HK-2 (cell line): ENCODE measurements around the gene KREMEN2.

Source experiments
- DNase-seq: peaks from one replicate; pipeline ENCODE4 v3.0.0-alpha.2; 2018; ENCODE audit not compliant: unreplicated experiment

The KREMEN2 gene

DNA sequence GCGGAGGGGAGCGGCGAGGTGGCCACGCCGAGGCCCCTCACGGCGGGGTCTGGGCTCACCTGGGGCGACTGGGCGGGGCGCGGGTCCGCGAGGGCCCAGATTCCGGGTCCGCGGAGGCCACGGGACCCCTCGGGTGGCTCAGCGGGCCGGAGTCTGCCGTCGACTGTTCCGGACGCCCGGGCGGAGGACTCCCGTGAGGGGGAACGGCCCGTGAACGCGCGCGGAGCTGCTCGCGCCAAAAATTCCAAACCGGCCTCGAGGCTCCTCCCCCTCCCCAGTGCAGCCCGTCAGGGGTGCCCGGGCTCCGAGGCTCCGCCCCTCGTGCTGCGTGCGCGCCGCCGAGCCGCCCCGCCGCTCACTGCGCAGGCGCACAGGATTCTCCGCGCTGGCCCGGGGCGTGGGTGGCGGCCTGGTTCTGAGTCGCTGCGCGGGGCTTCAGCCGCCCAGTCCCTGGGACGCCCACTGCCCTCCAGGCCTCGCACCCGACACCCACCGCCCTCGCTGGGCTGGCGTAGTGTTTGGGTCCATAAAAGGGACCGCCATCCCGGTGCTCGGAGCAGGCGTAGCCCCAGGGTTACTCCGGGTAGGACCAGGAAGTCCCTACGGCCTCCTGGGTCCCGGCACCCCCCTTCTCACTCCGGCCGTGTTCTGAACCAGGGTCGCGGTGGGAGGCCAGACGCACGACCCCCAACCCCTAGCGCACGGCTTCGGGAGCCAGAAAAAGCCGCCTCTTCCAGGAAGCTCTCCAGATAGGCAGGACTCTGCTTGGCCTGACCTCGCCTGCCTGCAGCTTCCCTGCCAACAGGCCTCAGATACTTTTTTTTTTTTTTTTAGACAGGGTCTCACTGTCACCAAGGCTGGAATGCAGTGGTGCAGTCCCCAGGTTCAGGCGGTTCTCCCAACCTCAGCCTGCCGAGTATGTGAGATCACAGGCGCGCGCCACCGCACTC lies 16.4 kb downstream of the KREMEN2 start, which contains the start of gene PKMYT1:
TSS of gene PKMYT1 (minus strand) at position 220 of the 950 bp plus-strand sequence. CDS start 789 bp downstream, outside the sequence.
- peak; percentile 86 for DNase-seq

DNA sequence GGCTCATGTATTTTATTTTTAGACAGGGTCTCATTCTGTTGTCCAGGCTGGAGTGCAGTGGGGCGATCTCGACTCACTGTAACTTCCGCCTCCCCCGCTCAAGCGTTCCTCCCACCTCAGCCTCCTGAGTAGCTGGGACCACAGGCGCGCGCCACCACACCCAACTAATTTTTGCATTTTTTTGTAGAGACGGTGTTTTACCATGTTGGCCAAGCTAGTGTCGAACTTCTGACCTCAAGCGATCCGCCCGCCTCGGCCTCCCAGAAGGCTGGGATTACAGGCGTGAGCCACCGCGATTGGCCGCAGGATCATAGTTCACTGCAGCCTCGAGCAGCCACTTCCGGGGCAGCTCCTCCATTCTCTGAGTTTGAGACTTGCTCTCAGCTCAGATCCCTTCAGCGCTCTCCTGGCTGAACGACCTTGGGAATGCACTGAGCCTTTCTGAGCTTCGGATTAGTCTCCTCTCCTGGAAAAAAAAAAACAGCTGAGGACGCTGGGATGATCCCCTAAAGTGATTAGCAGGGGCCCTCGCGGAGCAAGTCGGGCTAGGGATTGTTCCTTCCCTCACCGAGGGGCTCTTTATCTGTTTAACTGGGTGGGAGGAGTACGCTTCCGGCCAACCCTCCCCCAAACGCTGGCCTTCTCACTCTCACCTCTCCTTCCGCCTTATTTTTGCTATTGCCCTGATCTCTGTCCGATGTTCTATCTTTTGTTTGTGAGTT lies 17.3 kb downstream of the KREMEN2 start:
- no peak for DNase-seq

DNA sequence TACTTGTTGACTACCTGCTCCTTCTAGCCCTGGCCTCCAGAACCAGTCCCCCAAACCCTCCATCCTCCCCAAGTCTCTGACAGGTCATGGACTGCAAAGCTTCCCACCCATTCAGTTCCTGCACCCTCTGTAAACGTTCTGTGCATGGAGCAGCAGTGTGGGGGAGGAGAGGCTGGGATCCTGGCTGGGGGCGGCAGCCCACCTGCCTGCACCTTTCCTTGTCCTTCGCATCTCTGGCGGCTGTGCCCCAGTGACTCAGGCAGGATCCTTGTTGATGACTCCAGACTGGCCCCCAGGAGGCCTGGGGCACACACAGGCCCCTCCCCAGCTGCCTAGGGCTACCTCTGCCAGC lies 17.8 kb downstream of the KREMEN2 start:
- DNase-seq = no peak

GRCh38 chr16:2982402-2982801 lies 18.3 kb downstream of the KREMEN2 start:
- DNase-seq = no peak

DNA sequence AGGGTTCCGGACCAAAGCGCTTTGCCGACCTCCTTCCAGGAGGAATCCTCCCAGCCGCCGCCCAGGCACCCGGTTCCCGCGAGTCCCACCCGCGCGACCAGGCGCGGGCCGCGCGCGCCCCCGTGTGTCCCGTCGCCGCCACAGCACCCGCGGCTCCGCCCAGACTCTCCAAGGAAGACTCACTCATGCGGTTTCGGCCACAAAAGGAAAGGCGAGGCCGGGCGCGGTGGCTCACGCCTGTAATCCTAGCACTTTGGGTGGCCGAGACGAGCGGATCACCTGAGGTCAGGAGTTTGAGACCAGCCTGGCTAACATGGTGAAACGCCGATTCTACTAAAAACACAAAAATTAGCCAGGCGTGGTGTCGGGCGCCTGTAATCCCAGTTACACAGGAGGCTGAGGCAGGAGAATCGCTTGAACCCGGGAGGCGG lies 19.6 kb downstream of the KREMEN2 start:
- DNase-seq = peak; percentile 88

- DNase-seq = no peak
Measured at GRCh38 chr16:2985462-2985861, 21.4 kb downstream of the KREMEN2 start.

DNA sequence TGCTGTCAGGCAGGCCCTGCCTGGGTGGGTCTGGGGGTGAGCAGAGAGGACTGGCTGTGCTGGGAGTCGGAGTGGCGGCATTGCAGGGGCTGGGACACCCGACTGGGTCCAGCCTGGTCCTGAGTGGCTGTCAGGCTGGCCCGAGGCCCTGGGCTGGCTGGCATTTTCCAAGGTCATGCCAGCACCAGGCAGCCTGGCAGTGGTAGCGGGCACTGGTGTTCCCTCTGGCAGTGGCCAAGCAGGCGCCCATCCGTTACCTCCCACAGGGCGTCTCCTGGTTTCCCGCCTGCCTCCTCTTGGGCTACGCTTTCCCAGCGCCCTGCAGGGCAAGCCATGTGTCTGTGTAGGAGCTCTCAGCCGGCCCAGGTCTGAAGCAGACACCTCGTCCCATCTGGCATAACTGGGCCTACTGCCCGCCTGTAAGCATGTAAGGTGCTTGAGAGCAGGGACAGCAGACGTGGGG lies 21.8 kb downstream of the KREMEN2 start:
- no peak for DNase-seq

DNA sequence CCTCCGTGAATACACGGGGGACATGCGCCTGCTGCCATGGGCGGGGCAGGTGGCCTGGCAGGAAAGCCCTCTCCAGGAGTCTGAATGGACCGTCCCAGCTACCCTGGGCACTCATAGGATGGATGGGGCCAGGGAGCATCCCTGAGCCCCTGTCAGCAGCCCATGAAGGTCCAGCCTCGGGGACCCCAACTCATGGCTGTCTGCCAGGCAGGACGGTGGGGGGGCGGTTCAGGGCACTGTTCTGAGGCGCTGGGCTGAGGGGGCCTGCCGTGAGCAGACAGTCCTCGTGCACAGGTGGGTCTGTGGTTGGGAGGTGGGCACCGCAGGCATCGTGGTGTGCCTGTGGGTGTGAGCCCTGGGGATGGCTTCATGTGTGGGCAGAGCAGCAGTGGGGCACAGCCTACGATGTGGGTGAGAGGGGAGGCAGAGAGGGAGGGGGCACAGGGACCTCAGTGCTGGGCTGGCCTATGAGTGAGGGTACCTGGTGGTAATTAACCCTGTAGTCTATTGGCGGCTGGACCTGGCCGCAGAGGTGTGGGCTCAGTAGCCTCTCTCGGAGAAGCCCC lies 22.6 kb downstream of the KREMEN2 start:
- no peak for DNase-seq

DNA sequence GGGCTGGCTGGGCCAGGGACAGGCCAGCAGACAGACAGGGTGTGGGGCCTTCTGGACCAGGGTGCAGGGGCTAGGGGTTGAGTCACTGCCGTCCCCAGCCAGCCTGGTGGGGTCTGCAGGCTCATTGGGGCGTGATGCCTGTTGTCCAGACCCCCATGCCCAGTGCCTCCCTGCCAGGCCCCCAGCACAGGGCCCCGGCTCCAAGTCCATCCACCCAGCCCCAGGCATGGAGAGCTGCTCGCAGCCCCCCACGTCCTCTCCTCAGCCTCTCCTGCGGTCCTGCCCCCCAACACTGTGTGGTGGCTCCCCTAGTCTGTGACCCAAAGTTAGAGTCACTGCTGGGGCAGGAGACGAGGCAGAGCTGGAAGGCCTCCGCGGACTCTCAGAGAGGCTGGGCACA lies 23.2 kb downstream of the KREMEN2 start:
- DNase-seq = no peak

DNA sequence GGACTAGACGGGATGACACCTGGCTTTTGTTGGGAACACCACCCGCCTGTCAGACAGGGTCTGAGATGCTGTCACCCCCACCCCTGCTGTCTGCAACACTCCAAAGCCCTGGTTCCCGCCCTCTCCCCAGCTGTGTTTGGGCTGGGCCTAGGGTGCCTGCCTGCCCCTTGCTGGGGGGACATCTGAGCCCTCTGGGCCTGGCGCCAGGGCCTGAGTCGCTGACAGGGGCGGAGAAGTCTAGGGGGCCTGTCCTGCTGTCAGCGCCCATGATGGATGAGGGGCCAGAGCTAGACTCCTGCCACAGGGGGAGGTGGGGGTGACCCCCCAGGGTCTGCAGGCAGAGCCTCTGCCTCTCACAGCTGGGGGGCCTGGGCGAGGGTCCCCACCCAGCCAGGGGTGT lies 23.8 kb downstream of the KREMEN2 start:
- no peak for DNase-seq

GRCh38 chr16:2988590-2989099 lies 24.6 kb downstream of the KREMEN2 start:
- DNase-seq = no peak

DNA sequence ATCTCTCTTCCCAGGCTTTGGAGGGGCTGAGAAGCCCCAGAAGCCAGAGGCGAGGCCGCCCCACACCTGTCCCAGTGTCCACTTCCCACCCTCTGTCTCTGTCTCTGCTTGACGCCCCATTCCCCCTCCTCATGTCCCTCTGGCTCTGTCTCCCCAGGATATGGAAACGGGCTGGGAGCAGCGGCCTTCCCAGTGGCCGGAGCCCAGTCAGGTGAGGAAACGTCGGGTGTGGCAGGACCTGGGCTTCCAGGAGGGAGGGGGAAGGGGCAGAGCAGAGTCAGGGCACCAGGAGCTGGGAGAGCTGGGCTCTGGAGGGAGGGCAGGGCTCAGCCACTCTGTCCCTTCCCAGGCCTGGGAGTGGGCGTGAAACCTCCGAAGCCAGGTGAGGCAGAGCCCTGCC lies 26.8 kb downstream of the KREMEN2 start:
- no peak for DNase-seq

DNA sequence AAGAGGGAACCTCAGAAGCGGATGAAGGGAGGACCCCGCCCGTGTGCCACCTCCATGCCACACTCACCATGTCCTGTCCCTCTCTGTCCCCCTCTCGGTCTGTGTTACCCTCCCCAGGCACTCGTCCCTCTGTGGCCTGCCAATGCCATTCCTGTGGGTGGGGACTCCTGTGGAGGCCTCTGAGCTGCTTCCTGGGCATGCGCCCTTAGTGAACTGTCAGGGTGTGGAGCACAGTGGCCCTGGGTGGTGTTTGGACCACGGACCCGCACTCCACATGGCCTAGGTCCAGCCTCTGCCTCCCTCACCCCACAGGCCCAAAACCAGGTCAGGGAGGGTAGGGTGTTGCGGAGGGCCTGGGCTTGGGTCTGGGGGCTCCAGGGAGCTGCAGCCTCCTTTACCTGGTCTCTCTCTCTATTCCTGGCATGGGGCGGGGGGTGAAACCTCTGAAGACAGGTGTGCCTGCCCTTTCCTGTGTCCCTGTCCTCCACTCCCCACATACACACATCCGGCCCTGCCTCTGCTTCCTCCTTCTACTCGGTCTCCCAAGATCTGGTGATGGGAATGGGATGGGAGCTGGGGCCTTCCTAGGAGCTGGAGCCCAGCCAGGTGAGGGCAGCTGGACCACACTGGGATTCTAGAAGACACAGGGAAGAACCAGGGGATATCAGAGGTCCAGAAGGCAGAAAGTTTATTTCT lies 27.6 kb downstream of the KREMEN2 start:
- no peak for DNase-seq

- DNase-seq = no peak
Measured at GRCh38 chr16:2992383-2993081, 28.5 kb downstream of the KREMEN2 start.

- DNase-seq = no peak
Measured at GRCh38 chr16:2996298-2996697, 32.2 kb downstream of the KREMEN2 start.

- DNase-seq = no peak
Measured at GRCh38 chr16:2999929-3000328, 35.9 kb downstream of the KREMEN2 start.

- DNase-seq = no peak
Measured at GRCh38 chr16:3000540-3000939, 36.5 kb downstream of the KREMEN2 start.

GRCh38 chr16:3001316-3001715 lies 37.2 kb downstream of the KREMEN2 start:
- no peak for DNase-seq

GRCh38 chr16:3003582-3004270 lies 39.7 kb downstream of the KREMEN2 start:
- peak; percentile 97 for DNase-seq

GRCh38 chr16:3004319-3004718 lies 40.2 kb downstream of the KREMEN2 start:
- no peak for DNase-seq
